Activated effector memory CD4-positive, alpha-beta T cell treated with Interleukin-2 at 50 U/mL for 16 hours (primary cell): ENCODE measurements around the gene MRPS18C.
"Not testable (repeated sequence)": the region's sequence is repeated elsewhere in the genome, so short reads cannot be mapped to it uniquely, and the experiment has no call there.

Source experiments
- DNase-seq: peaks from one replicate; pipeline ENCODE4 v3.0.0-alpha.2; 2020

The MRPS18C gene

DNA sequence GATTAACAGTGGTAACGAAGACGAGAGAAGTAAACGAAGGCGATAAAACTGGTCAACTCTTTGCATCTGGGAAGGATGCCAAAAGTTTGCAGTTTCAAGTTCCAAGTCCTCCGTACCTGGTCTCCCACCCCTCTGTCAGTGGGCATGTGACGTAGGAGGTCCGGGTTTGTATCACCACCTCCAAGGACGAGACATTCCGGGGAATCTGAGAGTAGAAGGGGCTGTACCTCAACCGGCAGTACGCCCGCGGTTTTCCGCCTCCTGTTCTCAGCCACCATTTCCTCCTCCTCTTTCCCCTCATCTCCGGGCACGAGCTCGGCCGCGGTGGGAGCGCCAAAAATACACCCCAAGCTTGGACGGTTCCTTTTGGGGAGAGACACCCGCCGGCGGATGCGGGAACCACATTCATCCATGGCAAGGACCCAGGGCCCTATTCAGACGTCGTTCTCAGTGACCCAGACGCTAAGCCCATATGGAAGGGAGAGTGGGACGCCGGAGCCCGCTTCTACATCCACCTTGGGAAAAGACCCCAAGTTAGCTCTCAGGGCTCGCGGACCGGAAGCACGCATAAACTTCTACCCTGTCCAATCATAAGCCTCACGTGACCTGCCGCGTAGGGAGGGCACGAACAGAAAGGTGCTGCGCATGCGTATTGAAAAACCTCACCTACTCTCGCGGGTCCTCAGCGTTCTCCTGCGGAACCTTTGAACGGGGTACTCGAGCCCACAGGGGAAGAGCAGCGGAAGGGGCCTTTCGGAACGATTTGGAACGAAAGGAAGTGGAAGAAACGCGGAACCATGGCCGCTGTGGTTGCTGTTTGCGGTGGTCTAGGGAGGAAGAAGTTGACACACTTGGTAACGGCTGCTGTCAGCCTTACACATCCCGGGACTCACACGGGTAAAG lies at the start of gene MRPS18C, which contains the start of gene HELQ:
MRPS18C (plus strand) TSS at position 778 of the 903 bp plus-strand sequence; CDS start at position 798, 20 bp downstream.
HELQ (minus strand) TSS at position 543 of the 903 bp plus-strand sequence; CDS start at position 413, 130 bp downstream.
- DNase-seq = peak; percentile 92

- DNase-seq = no peak
These were observed 47.0 kb upstream of the MRPS18C start for GRCh38 chr4:83408908-83409307.

DNA sequence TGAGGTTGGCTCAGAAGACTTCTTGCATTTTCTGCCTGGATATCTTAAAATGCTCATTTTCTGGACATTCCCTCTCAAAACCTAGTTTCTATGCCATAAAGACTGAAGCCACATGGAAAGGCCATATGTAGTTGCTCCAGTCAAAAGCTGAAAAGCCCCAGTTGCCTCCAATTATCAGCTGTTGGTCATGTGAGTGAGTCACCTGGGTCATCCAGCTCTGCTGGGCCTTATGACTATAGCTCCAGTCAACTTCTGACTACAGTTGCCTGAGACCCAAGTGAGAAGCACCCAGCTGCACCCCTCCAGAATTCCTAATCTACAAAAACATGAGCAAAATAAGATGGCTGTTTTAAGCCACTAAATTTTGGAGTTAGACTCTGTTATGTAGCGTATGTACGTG lies 42.2 kb upstream of the MRPS18C start:
- no peak for DNase-seq

GRCh38 chr4:83417566-83417965 lies 38.3 kb upstream of the MRPS18C start:
- DNase-seq = no peak

DNA sequence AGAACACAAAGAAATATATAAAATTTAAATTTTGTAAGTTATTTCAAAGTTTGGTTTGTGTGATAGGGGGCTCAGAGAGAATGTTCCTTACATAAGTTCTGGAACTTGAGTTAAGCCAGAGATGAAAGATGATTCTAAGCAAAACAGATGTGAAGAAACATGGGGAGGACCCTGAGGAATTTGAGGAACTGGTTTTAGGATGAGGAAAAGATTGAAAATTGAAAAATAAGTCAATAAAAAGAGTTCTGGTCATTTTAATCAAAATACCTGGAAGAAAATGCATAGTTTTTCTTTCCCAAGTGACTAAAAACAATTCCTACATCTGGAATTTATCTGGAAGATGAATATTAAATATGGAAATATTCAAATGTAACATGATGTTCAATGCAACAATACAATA lies 37.6 kb upstream of the MRPS18C start:
- DNase-seq = no peak

DNA sequence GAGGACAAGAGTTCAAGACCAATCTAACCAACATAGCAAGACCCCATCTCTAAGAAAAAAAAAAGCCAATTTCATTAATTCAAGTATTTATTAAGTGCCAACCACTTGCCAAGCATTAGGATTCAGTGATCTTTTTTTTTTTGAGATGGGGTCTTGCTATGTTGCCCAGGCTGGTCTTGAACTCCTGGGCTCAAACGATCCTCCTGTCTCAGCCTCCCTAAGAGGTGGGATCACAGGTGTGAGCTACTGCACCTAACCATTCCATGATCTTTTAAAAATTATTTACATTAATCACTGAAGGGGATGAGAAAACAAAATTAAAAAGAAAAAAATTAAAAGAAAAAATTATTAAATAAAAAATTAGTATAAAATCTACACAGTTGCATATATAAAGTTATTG lies 24.7 kb upstream of the MRPS18C start:
- DNase-seq = no peak

GRCh38 chr4:83436680-83437079 lies 19.2 kb upstream of the MRPS18C start:
- DNase-seq = no peak

DNA sequence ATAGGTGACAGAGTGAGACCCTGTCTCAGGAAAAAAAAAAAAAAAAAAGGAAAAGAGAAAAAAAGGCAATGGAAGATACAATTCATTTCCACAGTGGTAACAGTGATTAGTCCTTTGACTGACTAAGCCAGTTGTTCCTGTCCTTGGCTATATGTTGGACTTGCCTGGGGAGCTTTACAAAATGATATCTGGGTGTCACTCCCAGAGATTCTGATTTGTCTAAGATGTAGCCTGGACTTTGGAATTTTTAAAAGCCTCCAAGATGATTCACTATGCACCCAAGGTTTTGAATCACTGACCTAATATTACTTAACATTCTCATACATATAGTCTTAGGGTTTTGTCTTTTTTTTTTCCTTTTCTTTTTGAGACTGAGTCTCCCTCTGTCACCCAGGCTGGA lies 17.1 kb upstream of the MRPS18C start:
- DNase-seq = no peak

- DNase-seq = no peak
These were observed 15.6 kb upstream of the MRPS18C start for GRCh38 chr4:83440148-83440814.

DNA sequence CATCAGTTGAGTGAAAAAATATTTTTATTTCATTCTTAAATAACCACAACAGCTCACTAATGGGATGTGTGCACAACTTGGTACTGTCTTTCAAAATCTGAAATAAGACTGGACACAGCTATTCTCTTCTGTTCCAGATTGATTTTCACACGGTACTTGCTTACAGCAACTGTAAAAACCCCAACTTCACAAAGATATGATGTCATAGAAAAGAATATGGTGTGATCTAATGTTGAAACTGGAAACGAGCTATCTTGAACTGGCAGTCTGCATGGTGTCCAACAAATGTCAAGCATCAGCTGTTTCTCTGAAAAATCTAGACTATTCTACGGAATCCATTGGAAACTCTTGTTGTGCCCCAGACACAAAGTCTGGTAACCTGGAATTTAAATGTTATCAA lies 15.0 kb upstream of the MRPS18C start:
- DNase-seq = no peak

- no peak for DNase-seq
These were observed 6.8 kb upstream of the MRPS18C start for GRCh38 chr4:83449009-83449408.

- DNase-seq = no peak
These were observed 1.2 kb upstream of the MRPS18C start for GRCh38 chr4:83454686-83455085.

- DNase-seq = no peak
These were observed 285 bp downstream of the MRPS18C start for GRCh38 chr4:83456184-83456501.

GRCh38 chr4:83473423-83473822 lies 17.6 kb downstream of the MRPS18C start:
- no peak for DNase-seq

GRCh38 chr4:83473966-83474365 lies 18.1 kb downstream of the MRPS18C start:
- no peak for DNase-seq

DNA sequence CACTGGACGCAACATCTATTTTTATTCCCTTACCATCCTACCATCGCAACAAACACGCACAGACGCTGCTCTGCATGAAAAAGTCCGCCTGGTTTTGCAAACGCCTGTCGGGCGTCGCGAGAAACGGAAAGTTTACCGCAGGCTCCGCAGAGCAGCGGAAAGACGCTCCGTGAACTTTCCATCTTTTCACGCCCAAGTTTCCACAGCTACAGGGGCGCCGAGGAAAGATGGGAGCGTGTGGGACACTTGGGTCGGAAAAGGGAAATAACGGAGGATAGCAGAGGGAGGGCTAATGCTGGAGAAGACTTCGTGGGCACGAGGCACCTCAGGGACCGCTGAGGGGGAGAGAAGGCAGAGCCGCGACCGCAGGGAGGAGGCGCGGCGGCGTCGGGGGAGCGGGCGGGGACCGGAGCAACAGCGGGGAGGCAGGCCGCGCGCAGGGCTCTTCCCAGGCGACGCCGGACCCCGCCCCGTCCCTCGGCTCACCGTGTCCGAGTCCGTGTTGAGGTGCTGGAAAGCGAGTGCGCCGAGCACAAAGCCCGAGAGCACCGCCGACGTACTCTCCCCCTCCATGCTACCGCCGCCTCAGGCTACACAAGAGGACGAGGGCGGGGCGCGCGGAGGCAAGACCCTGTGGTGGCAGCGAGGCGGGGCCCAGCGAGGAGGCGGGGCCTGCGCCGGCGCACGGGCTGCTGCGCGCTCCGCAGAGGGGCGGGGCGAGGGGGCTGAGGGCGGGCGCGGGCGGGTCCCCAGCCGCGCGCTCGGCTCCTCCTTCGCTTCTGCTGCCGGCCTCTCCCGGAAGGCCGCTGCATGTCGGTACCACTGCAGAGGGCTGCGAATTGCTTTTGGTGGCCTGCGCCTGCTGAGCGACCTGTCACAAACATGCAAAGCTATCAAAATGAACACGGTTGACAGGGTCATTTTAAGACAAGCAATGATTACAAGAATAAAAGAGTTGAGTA lies 28.9 kb downstream of the MRPS18C start, which contains the start of gene ABRAXAS1:
ABRAXAS1 (minus strand) TSS at position 601 of the 962 bp plus-strand sequence; CDS start at position 573, 28 bp downstream.
- peak; percentile 95 for DNase-seq

DNA sequence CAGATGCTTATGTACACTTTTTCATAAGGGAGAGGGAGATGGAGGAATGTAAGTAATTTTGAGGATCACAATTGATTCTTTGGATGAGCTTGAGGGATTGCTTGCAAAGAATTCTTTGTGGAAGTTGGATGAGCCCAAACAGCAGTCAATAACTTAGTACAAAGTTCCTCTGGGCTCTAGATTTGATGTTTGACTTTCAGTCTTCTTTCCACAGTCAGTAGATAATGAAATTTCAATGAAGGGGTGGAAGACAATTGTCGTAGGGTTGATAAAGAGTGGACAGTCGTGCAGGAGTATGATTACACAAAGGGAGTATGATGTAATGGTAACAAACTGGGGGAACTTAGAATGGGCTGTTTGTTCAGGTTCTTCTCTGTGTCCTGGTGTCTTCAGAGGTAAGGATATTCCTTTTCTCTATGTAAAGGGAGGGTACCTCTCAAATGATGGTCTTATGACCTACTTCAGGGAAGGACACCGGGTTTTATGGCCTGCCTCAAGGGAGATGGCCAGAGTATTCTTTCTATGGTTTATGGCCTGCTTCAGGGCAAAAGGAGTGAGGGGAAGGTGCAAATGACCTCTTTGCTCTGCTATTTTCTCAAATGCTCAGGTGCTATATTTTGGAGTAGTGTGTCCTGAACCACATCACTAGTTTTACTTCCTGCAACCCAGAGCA lies 30.7 kb downstream of the MRPS18C start:
- no peak for DNase-seq

DNA sequence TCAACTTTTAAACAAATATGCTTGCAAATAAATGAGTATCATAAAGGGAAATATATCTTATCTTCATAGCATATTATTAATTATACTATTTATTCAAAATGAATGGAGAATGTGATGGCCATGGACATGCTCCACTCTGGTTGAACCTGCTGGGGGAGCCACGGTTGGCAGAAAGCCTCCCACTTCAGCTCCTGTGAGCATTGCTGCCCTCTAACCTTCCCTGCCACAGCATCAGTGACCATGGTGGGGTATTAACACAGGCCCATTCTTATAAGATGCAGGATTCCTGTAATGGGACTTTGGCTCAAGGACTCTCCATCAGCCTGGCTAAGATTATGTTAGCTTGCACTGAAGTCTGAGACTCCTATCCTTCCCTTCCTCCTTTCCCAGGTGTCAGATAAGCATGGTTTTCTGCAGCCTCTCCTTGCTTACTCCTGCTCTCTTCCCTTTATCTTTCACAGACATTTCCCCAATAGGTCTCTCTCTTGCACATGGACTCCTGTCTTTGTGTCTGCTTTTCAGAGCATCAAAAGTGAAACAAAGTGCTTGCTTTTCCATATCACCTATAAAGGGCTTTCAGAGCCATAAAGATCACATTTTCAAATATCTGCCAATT lies 34.0 kb downstream of the MRPS18C start:
- no peak for DNase-seq

DNA sequence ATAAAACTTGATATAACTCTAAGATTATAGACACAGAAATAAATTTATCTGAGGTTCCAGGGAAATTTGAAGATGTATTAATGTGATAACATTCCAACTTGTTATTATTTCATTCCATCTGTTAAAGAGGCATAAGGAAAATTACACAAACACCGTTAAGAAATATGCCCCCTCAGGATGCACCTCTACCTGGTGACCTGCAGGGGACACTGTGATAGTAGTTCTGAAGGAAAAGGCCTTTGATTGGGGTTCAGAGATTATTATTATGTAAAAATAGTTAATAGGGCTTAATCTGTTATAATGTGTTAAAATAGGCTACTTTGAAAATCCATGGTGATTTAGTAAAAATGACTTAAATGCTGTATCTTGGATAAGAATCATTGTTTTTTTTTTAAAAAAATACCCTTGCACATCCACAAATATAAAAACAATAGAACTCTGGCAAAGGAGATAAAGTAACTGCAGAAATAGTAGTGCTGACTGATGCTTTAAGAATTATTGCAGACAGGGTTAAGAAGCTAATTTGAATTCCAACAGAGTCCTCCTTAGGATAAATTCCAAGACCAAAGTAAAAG lies 35.1 kb downstream of the MRPS18C start:
- no peak for DNase-seq

DNA sequence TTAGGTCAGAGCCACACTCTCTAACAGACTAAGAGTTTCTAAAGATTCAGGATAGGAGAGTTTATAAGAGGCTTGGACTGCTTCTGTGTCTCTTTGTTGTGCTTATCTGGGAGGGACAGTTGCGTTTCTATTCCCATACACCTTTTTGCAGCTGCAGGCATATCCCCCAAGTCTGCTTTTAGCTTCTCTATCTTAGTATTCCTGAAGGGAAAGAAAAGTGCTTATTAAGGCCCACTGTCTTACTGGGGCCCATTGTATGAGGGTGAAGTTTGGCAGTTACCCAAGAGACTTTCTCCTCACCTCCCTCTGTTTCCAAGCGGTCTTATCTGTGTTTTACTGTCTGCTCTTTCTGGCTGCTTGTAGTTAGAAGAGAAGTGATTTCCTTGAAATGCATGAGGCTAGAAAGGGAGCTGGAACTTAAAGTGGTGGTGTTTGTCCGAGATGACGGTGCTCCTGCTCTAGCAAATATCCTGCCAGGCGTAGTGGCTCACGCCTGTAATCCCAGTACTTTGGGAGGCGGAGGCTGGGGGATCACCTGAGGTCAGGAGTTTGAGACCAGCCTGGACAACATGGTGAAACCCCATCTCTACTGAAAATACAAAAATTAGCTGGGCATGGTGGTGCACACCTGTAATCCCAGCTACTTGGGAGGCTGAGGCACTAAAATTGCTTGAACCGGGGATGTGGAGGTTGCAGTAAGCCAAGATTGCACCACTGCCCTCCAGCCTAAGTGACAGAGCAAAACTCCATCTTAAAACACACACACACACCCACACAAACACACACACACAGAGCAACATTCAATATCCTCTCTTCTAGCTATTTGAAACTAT lies 40.4 kb downstream of the MRPS18C start:
- DNase-seq = not testable (repeated sequence)
